Lung (tissue), 12 donors: ENCODE measurements around the gene SPIRE2. TPM values are rescaled to one million over a fixed set of nuclear protein-coding genes. Genes with fewer than 3 reads are reported as not detected.

Experiments used
- ATAC-seq: fragments of 200-7000 bp; cut with Tn5 transposase; one replicate; pipeline ENCODE4 v1.9.1; 2020; ENCODE audit warnings: moderate number of reproducible peaks; ENCODE audit not compliant: insufficient read depth, low FRiP score
- DNase-seq, 3 donors: peaks; one replicate each; pipeline ENCODE4 v3.0.0-alpha.2; 2013 to 2017
- H3K27ac ChIP-seq, 2 donors: one replicate each; pipeline ENCODE4 v1.5.1; 2013; ENCODE audit warnings: mild to moderate bottlenecking in 2 of 2, moderate library complexity in 2 of 2, control low read depth in 1 of 2, inconsistent platforms in 1 of 2, low read depth in 1 of 2, low read length in 1 of 2
- H3K27me3 ChIP-seq, 3 donors: one replicate each; pipeline ENCODE4 v1.5.1; 2013; ENCODE audit warnings: low read length in 2 of 3; ENCODE audit not compliant: control insufficient read depth in 3 of 3, insufficient read depth in 3 of 3
- H3K36me3 ChIP-seq, 4 donors: one replicate each; pipeline ENCODE4 v1.5.1; 2013; ENCODE audit warnings: low read length in 4 of 4, mild to moderate bottlenecking in 1 of 4, moderate library complexity in 1 of 4; ENCODE audit not compliant: control insufficient read depth in 4 of 4, insufficient read depth in 4 of 4
- H3K4me1 ChIP-seq, 5 donors: one replicate each; pipeline ENCODE4 v1.5.1; 2013; ENCODE audit warnings: low read length in 5 of 5, mild to moderate bottlenecking in 2 of 5, moderate library complexity in 1 of 5; ENCODE audit not compliant: control insufficient read depth in 5 of 5, insufficient read depth in 5 of 5
- H3K4me3 ChIP-seq: one replicate; pipeline ENCODE4 v1.5.1; 2013; ENCODE audit warnings: mild to moderate bottlenecking, control low read depth, moderate library complexity
- H3K9ac ChIP-seq, 2 donors: one replicate each; pipeline ENCODE4 v1.5.1; 2013; ENCODE audit warnings: low read length in 2 of 2, control low read depth in 1 of 2; ENCODE audit not compliant: insufficient read depth in 1 of 2
- H3K9me3 ChIP-seq, 4 donors: one replicate each; pipeline ENCODE4 v1.5.1; 2013; ENCODE audit warnings: low read length in 3 of 4, mild to moderate bottlenecking in 1 of 4, moderate library complexity in 1 of 4; ENCODE audit not compliant: control insufficient read depth in 4 of 4, insufficient read depth in 3 of 4
- CTCF ChIP-seq: IDR thresholded peaks from 2 replicates; pipeline ENCODE4 v1.5.1; 2012; ENCODE audit warnings: mild to moderate bottlenecking; ENCODE audit errors: control extremely low read depth, extremely low read depth
- WGBS, 2 donors: extraction: QIAGEN DNeasy Blood & Tissue Kit; methylation state at CpG; one replicate each; pipeline ENCODE4 v1.1.7; 2013; 5-methylcytosine and 5-hydroxymethylcytosine counted together
- polyA plus RNA-seq, 2 donors: library from polyadenylated mRNA; stranded (reverse); fragments of 200-250 nt; gene quantifications; one replicate each; pipeline ENCODE4 v1.2.1, GENCODE V29; 2013
- total RNA-seq, 2 donors: library from RNA; depleted of rRNA in 1 of 2; stranded (reverse); fragments of >200 nt in 1 of 2; gene quantifications; one replicate each; pipeline ENCODE4 v1.2.1, GENCODE V29; 2014 to 2021
- donor health status: control.
- donor health status: control.
- donor health status: Bipolar disorder and iron deficiency.
- donor health status: healthy.
- donor health status: DM: yes; HTN: yes; CAD: no.

SPIRE2 gene
- total and polyA plus RNA-seq, 4 donors, result 3.3 to 12.0 (median 8.0) TPM

GRCh38 chr16:89861648-89862047, 33.4 kb downstream of the SPIRE2 start:
- no peak for DNase-seq
- TF ChIP-seq CTCF, result no peak
- WGBS, 2 donors, result 93 to 96% methylated on average over 12 of the region's 12 CpGs
- H3K4me1 ChIP-seq, result peaks cover 0 to 8% (median 0%) of the 10 kb centered on the region in 5 donors
- H3K9me3 ChIP-seq, result no peaks in the 10 kb centered on the region
- no peaks in the 10 kb centered on the region for H3K27me3 ChIP-seq
- no peak overlapping the region for H3K27ac ChIP-seq
- ATAC-seq, result no peak
- H3K9ac ChIP-seq, result no peak overlapping the region
- H3K4me3 ChIP-seq, result no peak overlapping the region
- peaks cover 0 to 7% (median 0%) of the 10 kb centered on the region in 4 donors for H3K36me3 ChIP-seq

- Histone ChIP-seq H3K36me3 (peaks cover 0 to 7% (median 0%) of the 10 kb centered on the region in 4 donors), H3K9ac (no peak overlapping the region), H3K4me1 (peaks cover 0 to 8% (median 0%) of the 10 kb centered on the region in 5 donors), H3K27me3 (no peaks in the 10 kb centered on the region), H3K27ac (peak overlapping the region in 1 of 2 donors; percentile 80), H3K9me3 (no peaks in the 10 kb centered on the region), H3K4me3 (no peak overlapping the region)
- DNase-seq, result no peak
- 96 to 99% methylated on average over 6 of the region's 6 CpGs for WGBS, 2 donors
- no peak for TF ChIP-seq CTCF
- no peak for ATAC-seq
These were observed 34.5 kb downstream of the SPIRE2 start for GRCh38 chr16:89862732-89863131.

GRCh38 chr16:89863741-89864526, 35.7 kb downstream of the SPIRE2 start:
- DNase-seq, result peak in 1 of 3 donors; percentile 30
- H3K27me3 ChIP-seq, result no peaks in the 10 kb centered on the region
- no peak overlapping the region for H3K4me3 ChIP-seq
- H3K4me1 ChIP-seq, result peaks cover 0 to 8% (median 0%) of the 10 kb centered on the region in 5 donors
- 27 to 44% methylated on average over 21 of the region's 21 CpGs for WGBS, 2 donors
- H3K36me3 ChIP-seq, result peaks cover 0 to 7% (median 0%) of the 10 kb centered on the region in 4 donors
- H3K27ac ChIP-seq, result peak overlapping the region; percentile 57 to 89
- no peak overlapping the region for H3K9ac ChIP-seq
- H3K9me3 ChIP-seq, result peaks cover 0 to 4% (median 1%) of the 10 kb centered on the region in 4 donors
- no peak for TF ChIP-seq CTCF
- ATAC-seq, result peak; percentile 36
